HG03108 (cell line): ENCODE results near the gene VAPA.

Experiments used
- ATAC-seq: cut with Tn5 transposase; IDR thresholded peaks from one replicate; pipeline ENCODE4 v1.9.1; 2021; ENCODE audit warnings: moderate library complexity; ENCODE audit not compliant: unreplicated experiment

VAPA gene

GRCh38 chr18:9969247-9969646 lies 55.4 kb downstream of the VAPA start:
- no peak for ATAC-seq

- no peak for ATAC-seq
Measured at GRCh38 chr18:9971313-9971920, 57.6 kb downstream of the VAPA start.

DNA sequence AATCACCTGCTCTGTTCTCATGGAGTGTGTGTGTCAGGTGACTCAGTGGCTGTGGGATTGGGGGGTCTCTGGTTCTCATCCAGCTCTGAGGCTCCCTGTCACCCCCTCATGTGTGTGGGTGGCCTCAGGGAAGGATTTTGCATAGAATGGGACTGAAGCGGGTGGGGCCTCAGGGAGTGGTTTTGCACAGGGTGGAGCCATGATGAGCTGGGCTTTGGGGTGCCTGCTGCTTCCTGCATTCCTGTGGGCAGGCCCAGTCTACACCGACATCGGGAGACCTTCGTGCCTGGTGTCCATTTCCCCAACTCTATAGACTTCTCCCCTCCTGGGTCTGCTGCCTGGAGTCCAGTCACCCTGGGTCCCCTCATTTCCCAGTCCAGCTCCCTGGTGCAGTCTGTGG lies 59.7 kb downstream of the VAPA start:
- ATAC-seq = no peak

GRCh38 chr18:9974279-9974915 lies 60.6 kb downstream of the VAPA start:
- no peak for ATAC-seq

- no peak for ATAC-seq
Measured at GRCh38 chr18:9975658-9976057, 61.8 kb downstream of the VAPA start.

- ATAC-seq = no peak
Measured at GRCh38 chr18:9982711-9983110, 68.9 kb downstream of the VAPA start.

DNA sequence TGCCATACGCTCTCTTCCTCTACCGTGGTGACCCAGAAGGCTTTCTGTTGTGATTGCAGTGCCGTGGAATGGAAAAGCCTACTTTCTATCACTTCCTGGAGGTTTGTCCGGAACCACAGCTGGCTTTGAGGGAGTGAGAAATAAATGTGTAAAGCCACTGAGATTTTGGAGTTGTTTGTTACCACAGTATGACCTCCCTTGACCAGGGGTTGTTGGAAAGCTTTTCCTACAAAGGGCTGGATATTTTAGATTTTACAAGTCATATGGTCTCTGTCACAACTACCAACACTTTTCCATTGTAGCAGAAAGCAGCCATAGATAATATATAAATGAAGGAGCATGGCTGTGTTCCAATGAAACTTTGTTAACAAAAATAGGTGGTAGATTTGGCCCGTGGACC lies 70.3 kb downstream of the VAPA start:
- ATAC-seq = no peak

GRCh38 chr18:9985641-9986040 lies 71.8 kb downstream of the VAPA start:
- ATAC-seq = no peak

GRCh38 chr18:9986156-9986930 lies 72.5 kb downstream of the VAPA start:
- no peak for ATAC-seq

DNA sequence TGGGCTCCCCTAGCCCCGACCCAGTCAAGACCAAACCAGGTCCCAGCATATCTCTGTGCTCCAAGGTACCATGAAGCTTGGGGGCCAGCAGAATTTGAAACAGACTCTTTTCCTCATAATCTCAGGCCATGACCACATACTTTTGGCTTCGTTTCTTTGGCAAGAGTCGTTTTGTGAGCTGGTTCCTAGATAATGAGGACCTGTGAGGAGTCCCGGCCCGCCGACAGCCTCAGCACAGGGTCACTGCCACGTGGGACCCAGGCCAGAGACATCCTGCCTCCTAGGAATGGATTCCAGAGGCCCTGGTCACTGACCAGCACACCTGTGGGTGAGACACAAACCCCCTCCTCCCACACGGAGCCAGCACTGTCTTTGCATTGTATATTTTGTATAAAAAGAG lies 73.5 kb downstream of the VAPA start:
- ATAC-seq = no peak

DNA sequence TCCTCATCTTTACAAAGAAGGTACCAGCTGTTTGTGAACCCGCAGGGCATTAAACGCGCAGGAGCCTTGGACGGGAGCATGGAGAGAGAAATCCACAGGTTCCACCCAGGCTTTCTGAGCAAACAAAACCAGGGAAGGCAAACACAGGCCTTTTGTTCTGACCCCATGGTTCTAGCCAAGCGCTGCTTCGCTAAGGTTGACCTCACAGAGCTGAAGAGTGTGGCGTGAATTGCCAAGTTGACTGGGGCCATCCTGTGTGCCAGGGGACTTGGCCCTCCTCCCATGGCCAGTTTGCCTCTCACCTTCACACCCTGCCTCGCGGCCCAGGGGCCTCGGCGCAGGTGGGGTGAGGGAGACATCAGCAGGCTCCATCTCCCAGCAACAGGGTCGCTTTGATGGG lies 74.1 kb downstream of the VAPA start:
- no peak for ATAC-seq

DNA sequence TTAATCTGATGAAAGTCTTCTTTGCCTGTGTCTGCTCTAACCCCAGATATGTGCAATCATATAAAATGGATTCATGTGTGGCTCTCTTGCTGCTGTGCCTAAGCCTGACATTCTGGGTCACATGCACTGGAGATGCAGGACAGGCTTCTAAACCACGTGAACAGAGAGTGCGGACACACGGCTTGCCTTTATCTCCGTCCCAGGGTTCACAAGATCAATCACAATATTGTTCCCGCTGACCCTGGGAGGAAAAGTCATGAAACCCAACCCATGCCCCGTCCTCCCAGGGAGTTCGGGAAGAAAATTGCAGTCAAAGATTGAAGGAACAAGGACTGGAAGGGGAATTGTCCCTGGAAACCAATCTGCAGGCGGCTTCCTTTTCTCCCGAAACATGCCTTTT lies 74.8 kb downstream of the VAPA start:
- no peak for ATAC-seq

GRCh38 chr18:9989481-9989880 lies 75.7 kb downstream of the VAPA start:
- ATAC-seq = no peak

DNA sequence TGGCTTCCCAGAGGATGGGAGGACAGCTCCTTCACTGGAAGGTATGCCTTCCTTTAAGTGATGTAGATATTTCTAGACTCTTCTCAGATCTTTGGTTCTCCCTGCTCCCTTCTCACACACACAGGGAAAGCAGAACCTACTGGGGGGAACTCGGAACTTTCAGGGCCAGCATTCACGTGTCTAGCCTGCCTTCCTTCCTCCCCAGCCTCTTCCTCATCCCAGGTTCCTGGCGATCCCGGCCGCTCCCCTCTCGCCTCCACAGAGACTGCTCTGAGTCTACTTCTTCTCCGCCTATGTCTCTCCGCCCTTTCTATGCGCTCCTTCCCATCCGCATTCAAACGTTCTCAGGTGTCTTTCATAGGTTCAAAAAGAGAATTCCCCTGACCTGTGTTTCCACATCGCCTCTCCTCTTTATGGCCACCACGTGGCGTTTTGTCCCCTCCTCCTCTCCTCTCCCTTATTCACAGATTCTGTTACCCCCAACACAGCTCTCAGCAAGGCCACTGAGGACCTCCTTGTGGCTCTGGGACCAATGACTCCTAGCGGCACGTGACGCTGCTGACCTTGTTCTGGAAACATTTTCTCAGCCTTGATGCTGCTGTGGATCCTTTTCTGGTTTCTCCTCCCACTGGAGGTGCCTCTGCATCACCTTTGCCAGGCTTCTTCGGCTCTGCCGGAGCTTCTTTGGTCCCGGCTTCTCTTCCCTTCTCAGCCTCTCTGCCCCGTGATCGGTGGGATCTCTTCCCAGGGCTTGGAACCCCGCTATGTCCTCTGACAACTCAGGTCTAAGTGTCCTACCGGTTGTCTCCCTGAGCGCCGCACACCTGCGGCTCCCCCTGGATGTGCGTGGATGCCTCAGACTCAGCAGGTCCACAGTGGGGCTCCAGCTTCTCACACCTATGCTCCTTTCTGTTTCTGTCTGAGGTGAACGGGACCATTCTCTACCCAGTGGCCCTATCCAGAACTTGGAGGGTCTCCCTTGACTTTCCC lies 77.5 kb downstream of the VAPA start:
- no peak for ATAC-seq

DNA sequence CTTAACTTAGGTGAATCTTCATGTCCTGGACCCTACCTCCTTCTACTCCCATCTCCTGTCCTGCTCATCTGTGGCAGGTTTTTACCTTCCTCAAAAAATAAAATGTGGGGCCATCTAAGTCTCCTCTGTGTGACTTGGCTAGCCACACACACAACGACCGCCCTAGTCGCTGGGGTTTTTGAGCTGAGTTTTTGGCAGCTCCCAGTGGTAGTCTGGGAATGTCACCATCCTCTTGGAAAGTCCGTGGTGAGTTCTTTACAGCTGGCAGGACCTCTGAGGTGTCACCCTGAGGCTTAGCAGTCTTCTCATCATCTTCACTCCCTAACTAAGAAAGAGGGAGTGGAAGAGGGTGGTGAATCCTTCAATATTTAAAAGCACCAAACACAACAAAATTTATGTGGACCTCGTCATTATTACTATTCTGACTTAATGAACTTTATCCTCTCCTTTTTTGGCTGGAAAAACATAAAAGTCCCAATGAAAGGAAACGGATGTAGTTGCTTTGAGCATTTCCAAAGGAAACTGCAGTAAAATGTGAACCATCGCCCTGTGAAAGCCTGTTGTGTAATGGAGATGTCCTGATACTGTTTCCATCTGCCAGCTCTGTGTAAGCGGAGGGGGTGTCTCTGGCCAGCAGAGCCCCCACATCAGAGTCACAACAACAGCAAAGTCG lies 78.6 kb downstream of the VAPA start:
- ATAC-seq = no peak

GRCh38 chr18:9992973-9993520 lies 79.2 kb downstream of the VAPA start:
- no peak for ATAC-seq

- ATAC-seq = no peak
Measured at GRCh38 chr18:9993521-9994025, 79.8 kb downstream of the VAPA start.

GRCh38 chr18:9994026-9994570 lies 80.3 kb downstream of the VAPA start:
- no peak for ATAC-seq

DNA sequence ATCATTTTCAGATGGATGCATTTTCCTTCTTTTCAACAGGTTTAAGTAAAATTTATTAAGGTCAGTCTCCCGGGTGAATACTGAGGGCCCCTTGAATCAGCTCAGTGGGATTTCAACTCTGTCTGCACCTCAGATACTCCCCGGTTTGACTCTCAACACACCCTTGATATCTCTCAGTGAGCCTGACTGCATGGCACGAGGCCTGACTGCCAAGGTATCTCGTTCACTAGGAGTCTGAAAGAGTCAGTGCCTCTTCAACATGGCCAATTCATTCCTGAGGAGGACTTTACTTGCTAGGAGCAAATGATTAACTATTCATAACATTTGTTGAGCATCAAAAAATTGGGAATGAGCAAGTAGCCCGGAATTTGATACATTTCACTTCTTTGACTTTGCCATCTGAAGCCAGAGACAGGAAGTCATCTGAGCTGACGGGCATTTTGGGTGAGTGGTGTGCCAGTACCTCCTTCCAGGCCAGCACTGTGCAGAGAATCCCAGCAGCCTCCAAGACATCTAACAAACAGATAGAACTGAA lies 81.0 kb downstream of the VAPA start:
- ATAC-seq = no peak
